ENCODE data around the gene LMAN2L. TPM values are rescaled to one million over a fixed set of nuclear protein-coding genes. Genes with fewer than 3 reads are reported as not detected.
A peak's percentile ranks its signal among the peaks of the same experiment; 100 is the strongest.
"Not testable (repeated sequence)": the region's sequence is repeated elsewhere in the genome, so short reads cannot be mapped to it uniquely, and the experiment has no call there.

The LMAN2L gene
- total RNA-seq, 1 experiment from 2014 or later, result 24.0 TPM

DNA sequence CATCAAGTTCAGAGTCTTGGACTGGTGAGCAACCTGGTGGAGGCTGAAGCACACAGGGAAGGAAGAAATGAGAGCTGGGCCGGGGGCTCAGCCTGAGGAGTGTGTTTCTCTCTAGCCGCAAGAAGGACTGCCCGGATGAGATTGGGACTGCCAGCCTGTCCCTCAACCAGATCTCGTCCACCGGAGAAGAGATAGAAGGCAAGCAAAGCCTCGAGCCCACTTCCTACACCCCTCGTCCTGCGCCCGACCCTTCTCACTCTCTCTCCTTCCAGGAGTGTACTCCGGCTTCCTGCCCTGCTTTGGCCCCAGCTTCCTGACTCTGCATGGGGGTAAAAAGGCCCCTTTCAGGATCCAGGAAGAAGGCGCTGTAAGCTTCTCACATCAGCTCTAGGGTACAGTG lies 71.1 kb downstream of the LMAN2L start:
- ChIA-PET POLR2A (ENCODE audit: low non-redundant PET) (interaction anchor here (0.6 kb wide), 1 partner anchor 156 kb away, joined by 3 read pairs; no protein-coding TSS in a partner anchor), CTCF (no interaction called here)
- H3K4me3 ChIP-seq (ENCODE audit: low read depth, low read length, poor library complexity, severe bottlenecking), result no peak overlapping the region
- peaks cover 23% of the 10 kb centered on the region for H3K4me1 ChIP-seq (ENCODE audit: insufficient read depth, low read length, poor library complexity, severe bottlenecking)
- BruUV-seq (replicated peaks), result no TSS peak
- no peaks in the 10 kb centered on the region for H3K36me3 ChIP-seq (ENCODE audit: insufficient read depth, low read length, poor library complexity, severe bottlenecking)
- no peak overlapping the region for H3K27ac ChIP-seq (ENCODE audit: low read depth, low read length, poor library complexity, severe bottlenecking)
- DNase-seq (ENCODE audit: low spot score), result no peak
- intact Hi-C loops (cut with micrococcal nuclease; ENCODE audit: unreplicated experiment), result no loop called here
- peaks cover 5% of the 10 kb centered on the region for H3K9me3 ChIP-seq (ENCODE audit: low read depth, low read length, poor library complexity, severe bottlenecking)
- TF ChIP-seq EZH2 (IDR thresholded peaks at IDR 0.05; ENCODE audit: borderline replicate concordance, low read depth, low read length, poor library complexity, severe bottlenecking), result no peak
- TF ChIP-seq, protein P1, sequence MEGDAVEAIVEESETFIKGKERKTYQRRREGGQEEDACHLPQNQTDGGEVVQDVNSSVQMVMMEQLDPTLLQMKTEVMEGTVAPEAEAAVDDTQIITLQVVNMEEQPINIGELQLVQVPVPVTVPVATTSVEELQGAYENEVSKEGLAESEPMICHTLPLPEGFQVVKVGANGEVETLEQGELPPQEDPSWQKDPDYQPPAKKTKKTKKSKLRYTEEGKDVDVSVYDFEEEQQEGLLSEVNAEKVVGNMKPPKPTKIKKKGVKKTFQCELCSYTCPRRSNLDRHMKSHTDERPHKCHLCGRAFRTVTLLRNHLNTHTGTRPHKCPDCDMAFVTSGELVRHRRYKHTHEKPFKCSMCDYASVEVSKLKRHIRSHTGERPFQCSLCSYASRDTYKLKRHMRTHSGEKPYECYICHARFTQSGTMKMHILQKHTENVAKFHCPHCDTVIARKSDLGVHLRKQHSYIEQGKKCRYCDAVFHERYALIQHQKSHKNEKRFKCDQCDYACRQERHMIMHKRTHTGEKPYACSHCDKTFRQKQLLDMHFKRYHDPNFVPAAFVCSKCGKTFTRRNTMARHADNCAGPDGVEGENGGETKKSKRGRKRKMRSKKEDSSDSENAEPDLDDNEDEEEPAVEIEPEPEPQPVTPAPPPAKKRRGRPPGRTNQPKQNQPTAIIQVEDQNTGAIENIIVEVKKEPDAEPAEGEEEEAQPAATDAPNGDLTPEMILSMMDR (conservative IDR thresholded peaks at IDR 0.05; ENCODE audit: low read depth, low read length), result no peak
- no peaks in the 10 kb centered on the region for H3K27me3 ChIP-seq (replicated peaks; ENCODE audit: insufficient read depth, low read depth, low read length, poor library complexity)

DNA sequence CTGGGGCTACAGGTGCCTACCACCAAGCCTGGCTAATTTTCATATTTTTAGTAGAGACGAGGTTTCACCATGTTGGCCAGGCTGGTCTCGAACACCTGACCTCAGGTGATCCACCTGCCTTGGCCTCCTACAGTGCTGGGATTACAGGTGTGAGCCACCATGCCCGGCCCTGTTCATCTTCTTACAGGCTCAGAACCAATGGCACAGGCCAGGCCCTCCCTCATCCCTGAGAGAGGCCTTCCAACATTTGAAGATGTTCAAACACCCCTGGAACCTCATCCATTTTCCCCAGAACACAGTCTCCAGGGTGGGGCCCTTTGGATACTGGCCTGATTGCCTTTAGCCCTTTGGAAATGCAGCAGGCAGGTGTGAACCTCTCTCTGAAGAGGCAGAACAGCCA lies 74.1 kb downstream of the LMAN2L start:
- BruUV-seq (replicated peaks), result TSS peak; percentile 85
- H3K4me3 ChIP-seq (ENCODE audit: low read depth, low read length, poor library complexity, severe bottlenecking); H3K9me3 ChIP-seq (ENCODE audit: low read depth, low read length, poor library complexity, severe bottlenecking); H3K36me3 ChIP-seq (ENCODE audit: insufficient read depth, low read length, poor library complexity, severe bottlenecking); DNase-seq (ENCODE audit: low spot score); intact Hi-C loops (cut with micrococcal nuclease; ENCODE audit: unreplicated experiment); POLR2A ChIA-PET (ENCODE audit: low non-redundant PET); H3K27me3 ChIP-seq (replicated peaks; ENCODE audit: insufficient read depth, low read depth, low read length, poor library complexity); CTCF ChIA-PET: not testable (repeated sequence)
- peaks cover 23% of the 10 kb centered on the region for H3K4me1 ChIP-seq (ENCODE audit: insufficient read depth, low read length, poor library complexity, severe bottlenecking)
- H3K27ac ChIP-seq (ENCODE audit: low read depth, low read length, poor library complexity, severe bottlenecking), result peak overlapping the region; percentile 66

DNA sequence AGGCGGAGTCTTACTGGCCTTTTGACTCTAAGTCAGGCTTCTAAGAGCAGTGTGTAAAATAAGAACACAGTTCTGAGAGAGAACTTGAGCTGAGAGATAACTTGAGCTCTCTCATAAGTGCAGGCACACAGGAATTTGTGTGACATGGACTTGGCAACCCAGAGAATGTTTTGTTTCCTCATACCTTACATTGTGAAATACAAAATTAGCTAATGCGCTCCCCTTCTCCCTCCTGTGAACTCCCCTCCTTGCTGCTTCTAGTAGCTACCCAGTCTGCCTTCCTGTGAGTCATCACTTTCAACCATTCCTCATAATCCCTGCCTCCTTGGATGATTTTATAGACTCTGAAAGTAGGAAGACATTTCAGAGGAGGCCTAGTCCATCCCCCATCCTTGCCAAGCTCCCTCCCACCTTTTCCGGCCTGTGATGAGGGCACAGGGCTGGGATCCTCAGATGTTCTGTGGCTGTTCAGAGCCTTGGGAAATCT lies 74.7 kb downstream of the LMAN2L start:
- Histone ChIP-seq H3K27me3 (replicated peaks; ENCODE audit: insufficient read depth, low read depth, low read length, poor library complexity) (no peaks in the 10 kb centered on the region), H3K4me1 (ENCODE audit: insufficient read depth, low read length, poor library complexity, severe bottlenecking) (peaks cover 23% of the 10 kb centered on the region), H3K27ac (ENCODE audit: low read depth, low read length, poor library complexity, severe bottlenecking) (peak overlapping the region; percentile 66), H3K9me3 (ENCODE audit: low read depth, low read length, poor library complexity, severe bottlenecking) (peaks cover 5% of the 10 kb centered on the region), H3K36me3 (ENCODE audit: insufficient read depth, low read length, poor library complexity, severe bottlenecking) (no peaks in the 10 kb centered on the region), H3K4me3 (ENCODE audit: low read depth, low read length, poor library complexity, severe bottlenecking) (no peak overlapping the region)
- intact Hi-C loops (cut with micrococcal nuclease; ENCODE audit: unreplicated experiment), result no loop called here
- POLR2A ChIA-PET (ENCODE audit: low non-redundant PET), result no interaction called here
- CTCF ChIA-PET, result no interaction called here
- TF ChIP-seq EZH2 (IDR thresholded peaks at IDR 0.05; ENCODE audit: borderline replicate concordance, low read depth, low read length, poor library complexity, severe bottlenecking), result no peak
- TF ChIP-seq, protein P1 (conservative IDR thresholded peaks at IDR 0.05; ENCODE audit: low read depth, low read length), result no peak
- peak; percentile 96 for DNase-seq (ENCODE audit: low spot score)
- no TSS peak for BruUV-seq (replicated peaks)

DNA sequence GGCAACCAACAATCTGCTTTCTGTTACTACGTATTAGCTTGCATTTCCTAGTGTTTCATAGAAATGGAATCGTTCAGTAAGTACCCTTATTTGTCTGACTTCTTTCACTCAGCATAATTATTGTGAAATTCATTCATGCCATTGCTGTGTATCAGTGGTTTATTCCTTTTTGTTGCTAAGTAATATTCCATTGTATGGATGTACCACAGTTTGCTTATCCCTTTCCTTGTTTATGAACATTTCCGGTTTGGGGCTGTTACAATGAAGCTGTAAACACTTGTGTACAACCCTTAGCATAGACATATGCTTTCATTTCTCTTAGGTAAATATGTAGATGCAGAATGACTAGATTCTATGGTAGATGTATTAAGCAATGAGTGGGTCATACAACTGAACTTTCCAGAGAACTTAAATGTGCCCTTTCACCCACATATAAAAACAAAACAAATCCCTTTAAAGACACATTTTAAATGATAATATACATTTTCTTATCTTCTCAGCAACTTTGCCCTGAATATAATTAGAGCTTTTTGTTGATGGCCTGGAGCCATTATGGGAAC lies 75.4 kb downstream of the LMAN2L start:
- no peak for TF ChIP-seq EZH2 (IDR thresholded peaks at IDR 0.05; ENCODE audit: borderline replicate concordance, low read depth, low read length, poor library complexity, severe bottlenecking)
- Histone ChIP-seq H3K4me3 (ENCODE audit: low read depth, low read length, poor library complexity, severe bottlenecking) (no peak overlapping the region), H3K27ac (ENCODE audit: low read depth, low read length, poor library complexity, severe bottlenecking) (peak overlapping the region; percentile 66), H3K27me3 (replicated peaks; ENCODE audit: insufficient read depth, low read depth, low read length, poor library complexity) (no peaks in the 10 kb centered on the region), H3K9me3 (ENCODE audit: low read depth, low read length, poor library complexity, severe bottlenecking) (peaks cover 5% of the 10 kb centered on the region), H3K4me1 (ENCODE audit: insufficient read depth, low read length, poor library complexity, severe bottlenecking) (peaks cover 23% of the 10 kb centered on the region), H3K36me3 (ENCODE audit: insufficient read depth, low read length, poor library complexity, severe bottlenecking) (no peaks in the 10 kb centered on the region)
- intact Hi-C loops (cut with micrococcal nuclease; ENCODE audit: unreplicated experiment), result no loop called here
- ChIA-PET POLR2A (ENCODE audit: low non-redundant PET) (no interaction called here), CTCF (no interaction called here)
- no peak for DNase-seq (ENCODE audit: low spot score)
- BruUV-seq (replicated peaks), result no TSS peak

All from A673 (cell line).